SK-N-MC (cell line): Measurements from ENCODE around the gene DENND6B.

ENCODE experiments used
- EZH2 ChIP-seq: fragments of 200-600 bp; sonication (generic); IDR thresholded peaks from one replicate; pipeline ENCODE4 v1.6.1; 2017; ENCODE audit warnings: antibody characterized with exemption
- POLR2AphosphoS5 ChIP-seq: IDR thresholded peaks from 2 replicates; pipeline ENCODE4 v1.6.1; 2012; ENCODE audit warnings: mild to moderate bottlenecking, low read depth, low read length, borderline replicate concordance

- TF ChIP-seq EZH2 = no peak
- TF ChIP-seq POLR2AphosphoS5 = no peak
Observed at GRCh38 chr22:50270666-50271394, 56.0 kb downstream of the DENND6B start.
